Colon (tissue), 2 donors: ENCODE measurements around the gene LDLRAD4.
A peak's percentile ranks its signal among the peaks of the same experiment; 100 is the strongest.

Experiments used
- FAIRE-seq: peaks from 2 replicates; lab custom pipeline; 2012; peaks lifted over from hg19 to GRCh38; lab: Jason Lieb, UNC
- donor health status: control.
- donor health status: control.

The LDLRAD4 gene

GRCh38 chr18:13372531-13372951 lies 154.0 kb downstream of the LDLRAD4 start:
- FAIRE-seq = no peak

GRCh38 chr18:13374096-13374467 lies 155.5 kb downstream of the LDLRAD4 start:
- FAIRE-seq = no peak

- FAIRE-seq = no peak
Measured at GRCh38 chr18:13374468-13375301, 156.1 kb downstream of the LDLRAD4 start.

GRCh38 chr18:13375302-13376255 lies 157.0 kb downstream of the LDLRAD4 start:
- no peak for FAIRE-seq

- no peak for FAIRE-seq
Measured at GRCh38 chr18:13376298-13376840, 157.8 kb downstream of the LDLRAD4 start.

GRCh38 chr18:13376841-13377351 lies 158.3 kb downstream of the LDLRAD4 start:
- no peak for FAIRE-seq

- no peak for FAIRE-seq
Measured at GRCh38 chr18:13377496-13377895, 158.9 kb downstream of the LDLRAD4 start.

- no peak for FAIRE-seq
Measured at GRCh38 chr18:13378150-13378549, 159.6 kb downstream of the LDLRAD4 start.

- no peak for FAIRE-seq
Measured at GRCh38 chr18:13379062-13379865, 160.7 kb downstream of the LDLRAD4 start.

GRCh38 chr18:13379930-13380690 lies 161.6 kb downstream of the LDLRAD4 start:
- FAIRE-seq = no peak

- FAIRE-seq = no peak
Measured at GRCh38 chr18:13380691-13381070, 162.1 kb downstream of the LDLRAD4 start.

- no peak for FAIRE-seq
Measured at GRCh38 chr18:13381331-13381730, 162.8 kb downstream of the LDLRAD4 start.

GRCh38 chr18:13381944-13382365 lies 163.4 kb downstream of the LDLRAD4 start:
- FAIRE-seq = no peak

GRCh38 chr18:13382366-13382953 lies 163.9 kb downstream of the LDLRAD4 start:
- peak; percentile 65 for FAIRE-seq

GRCh38 chr18:13382954-13383827 lies 164.6 kb downstream of the LDLRAD4 start:
- FAIRE-seq = no peak

GRCh38 chr18:13386891-13387801 lies 168.6 kb downstream of the LDLRAD4 start:
- no peak for FAIRE-seq

- FAIRE-seq = no peak
Measured at GRCh38 chr18:13387855-13388548, 169.4 kb downstream of the LDLRAD4 start.
